Stimulated activated CD4-positive, alpha-beta T cell treated with anti-CD3 and anti-CD28 coated beads, Interleukin-1b, Interleukin-23, amount 100 ng/mL, for 4 hours (primary cell): ENCODE measurements around the gene CLEC20A.

Source experiments
- DNase-seq, 2 donors: peaks; one replicate each; pipeline ENCODE4 v3.0.0-alpha.2; 2020; ENCODE audit warnings: low read depth in 2 of 2

CLEC20A gene

GRCh38 chr1:178496410-178497135 is at the start of gene CLEC20A:
CLEC20A (minus strand) TSS chr1:178496964; CDS start chr1:178496939, 25 bp downstream.
- no peak for DNase-seq

- DNase-seq, result no peak
Measured at GRCh38 chr1:178544531-178544930, 47.8 kb upstream of the CLEC20A start.

GRCh38 chr1:178543290-178543607 is 46.5 kb upstream of the CLEC20A start:
- no peak for DNase-seq

- DNase-seq, result peak; percentile 83 to 84
Measured at GRCh38 chr1:178542554-178543289, 46.0 kb upstream of the CLEC20A start.

- peak; percentile 5 to 27 for DNase-seq
Measured at GRCh38 chr1:178541829-178542553, 45.2 kb upstream of the CLEC20A start.

- no peak for DNase-seq
Measured at GRCh38 chr1:178541379-178541778, 44.6 kb upstream of the CLEC20A start.

GRCh38 chr1:178540646-178541045 is 43.9 kb upstream of the CLEC20A start:
- no peak for DNase-seq

- DNase-seq, result no peak
Measured at GRCh38 chr1:178540204-178540603, 43.4 kb upstream of the CLEC20A start.

- DNase-seq, result no peak
Measured at GRCh38 chr1:178539291-178539690, 42.5 kb upstream of the CLEC20A start.

- no peak for DNase-seq
Measured at GRCh38 chr1:178538192-178538916, 41.6 kb upstream of the CLEC20A start.

- DNase-seq, result no peak
Measured at GRCh38 chr1:178537382-178538090, 40.8 kb upstream of the CLEC20A start.

GRCh38 chr1:178536844-178537371 is 40.1 kb upstream of the CLEC20A start:
- no peak for DNase-seq

GRCh38 chr1:178536329-178536728 is 39.6 kb upstream of the CLEC20A start:
- DNase-seq, result no peak

GRCh38 chr1:178534137-178534868 is 37.5 kb upstream of the CLEC20A start:
- no peak for DNase-seq

GRCh38 chr1:178533121-178533946 is 36.6 kb upstream of the CLEC20A start:
- no peak for DNase-seq

GRCh38 chr1:178532392-178532791 is 35.6 kb upstream of the CLEC20A start:
- peak; percentile 60 to 66 for DNase-seq

GRCh38 chr1:178531887-178532286 is 35.1 kb upstream of the CLEC20A start:
- no peak for DNase-seq

GRCh38 chr1:178530502-178530901 is 33.7 kb upstream of the CLEC20A start:
- no peak for DNase-seq

- DNase-seq, result no peak
Measured at GRCh38 chr1:178530037-178530402, 33.3 kb upstream of the CLEC20A start.
